Peyer's patch (tissue), 4 donors: ENCODE measurements around the gene LAPTM5. TPM values are rescaled to one million over a fixed set of nuclear protein-coding genes. Genes with fewer than 3 reads are reported as not detected.
A peak's percentile ranks its signal among the peaks of the same experiment; 100 is the strongest.

Experiments
- DNase-seq, 3 donors: peaks; one replicate each; pipeline ENCODE4 v3.0.0-alpha.2; 2017 to 2019
- H3K27ac ChIP-seq, 4 donors: fragments of 200-600 bp; sonication (generic); one replicate each; pipeline ENCODE4 v1.5.1; 2016 to 2019
- H3K27me3 ChIP-seq, 2 donors: fragments of 200-600 bp; sonication (generic); one replicate each; pipeline ENCODE4 v1.5.1; 2019
- H3K36me3 ChIP-seq, 3 donors: fragments of 200-600 bp; sonication (generic); one replicate each; pipeline ENCODE4 v1.5.1; 2016 to 2019
- H3K4me1 ChIP-seq, 4 donors: fragments of 200-600 bp; sonication (generic); one replicate each; pipeline ENCODE4 v1.5.1; 2016 to 2019
- H3K4me3 ChIP-seq, 4 donors: fragments of 200-600 bp; sonication (generic); 1 replicate in 3 of 4; 2 replicates in 1 of 4; pipeline ENCODE4 v1.5.1; 2016 to 2019; ENCODE audit warnings: mild to moderate bottlenecking in 1 of 4
- H3K9me3 ChIP-seq, 4 donors: fragments of 200-600 bp; sonication (generic); one replicate each; pipeline ENCODE4 v1.5.1; 2016 to 2019; ENCODE audit warnings: mild to moderate bottlenecking in 1 of 4
- CTCF ChIP-seq, 6 experiments: fragments of 450-650 bp in 4 of 6; fragments of 200-600 bp in 2 of 6; sonication (generic) in 1 of 6; IDR thresholded peaks; one replicate each; pipeline ENCODE4 v1.5.1; 2017 to 2019; ENCODE audit warnings: antibody characterized with exemption in 6 of 6, mild to moderate bottlenecking in 3 of 6, moderate library complexity in 1 of 6
- POLR2A ChIP-seq, 2 donors: fragments of 450-650 bp; IDR thresholded peaks; one replicate each; pipeline ENCODE4 v1.5.1; 2017; ENCODE audit warnings: antibody characterized with exemption in 2 of 2, mild to moderate bottlenecking in 2 of 2, moderate library complexity in 2 of 2
- total RNA-seq, 4 donors: library from RNA; depleted of rRNA; stranded (reverse); fragments of >200 nt; gene quantifications; one replicate each; pipeline ENCODE4 v1.1.0, GENCODE V29; 2016

LAPTM5 gene
- total RNA-seq, 4 donors from 2014 or later = 10.3 to 77.6 (median 18.3) TPM

DNA sequence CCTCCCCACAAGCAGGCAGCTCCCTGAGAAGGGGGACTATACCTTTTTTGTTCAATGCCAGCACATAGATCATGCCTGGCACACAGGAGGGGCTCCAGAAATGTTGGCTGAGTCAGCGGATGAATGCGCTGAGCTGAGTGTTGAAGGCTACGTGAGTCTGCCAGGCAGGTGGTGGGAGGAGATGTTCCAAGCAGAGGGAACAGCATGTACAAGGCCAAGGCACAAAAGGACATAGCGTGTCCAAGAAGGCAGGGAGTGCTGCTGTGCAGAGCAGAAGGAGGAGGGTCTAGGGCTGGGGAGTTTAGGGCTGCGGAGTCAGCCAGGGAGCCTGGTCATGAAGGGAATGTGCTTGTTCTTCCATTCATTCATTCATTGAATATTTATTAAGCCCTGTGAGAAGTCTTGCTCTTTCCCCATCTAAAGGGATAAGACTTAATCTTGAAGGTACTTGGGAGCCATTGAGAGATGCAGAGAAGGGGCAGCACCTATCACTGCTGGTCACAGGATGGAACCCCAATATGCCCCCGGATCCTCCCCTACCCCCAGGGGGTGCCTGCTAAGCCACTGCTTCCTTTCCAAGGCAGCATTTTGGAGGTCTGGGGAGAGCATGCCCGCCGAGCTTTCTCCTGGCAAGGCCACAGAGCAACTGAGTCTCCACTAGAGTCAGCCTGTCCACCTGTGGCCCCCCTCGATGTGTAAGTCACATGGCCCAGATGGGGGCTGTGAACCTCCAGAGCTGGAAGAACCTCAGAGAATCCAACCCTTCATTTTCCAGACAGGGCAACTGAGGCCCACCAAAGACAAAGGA lies 31.2 kb upstream of the LAPTM5 start:
- no peak overlapping the region for H3K4me3 ChIP-seq
- no peaks in the 10 kb centered on the region for H3K36me3 ChIP-seq
- no peaks in the 10 kb centered on the region for H3K4me1 ChIP-seq
- TF ChIP-seq CTCF (IDR thresholded peaks at IDR 0.05) (no peak), POLR2A (IDR thresholded peaks at IDR 0.05) (no peak)
- H3K9me3 ChIP-seq = no peaks in the 10 kb centered on the region
- DNase-seq = peak in 1 of 3 donors; percentile 22
- no peak overlapping the region for H3K27ac ChIP-seq
- H3K27me3 ChIP-seq = no peaks in the 10 kb centered on the region

DNA sequence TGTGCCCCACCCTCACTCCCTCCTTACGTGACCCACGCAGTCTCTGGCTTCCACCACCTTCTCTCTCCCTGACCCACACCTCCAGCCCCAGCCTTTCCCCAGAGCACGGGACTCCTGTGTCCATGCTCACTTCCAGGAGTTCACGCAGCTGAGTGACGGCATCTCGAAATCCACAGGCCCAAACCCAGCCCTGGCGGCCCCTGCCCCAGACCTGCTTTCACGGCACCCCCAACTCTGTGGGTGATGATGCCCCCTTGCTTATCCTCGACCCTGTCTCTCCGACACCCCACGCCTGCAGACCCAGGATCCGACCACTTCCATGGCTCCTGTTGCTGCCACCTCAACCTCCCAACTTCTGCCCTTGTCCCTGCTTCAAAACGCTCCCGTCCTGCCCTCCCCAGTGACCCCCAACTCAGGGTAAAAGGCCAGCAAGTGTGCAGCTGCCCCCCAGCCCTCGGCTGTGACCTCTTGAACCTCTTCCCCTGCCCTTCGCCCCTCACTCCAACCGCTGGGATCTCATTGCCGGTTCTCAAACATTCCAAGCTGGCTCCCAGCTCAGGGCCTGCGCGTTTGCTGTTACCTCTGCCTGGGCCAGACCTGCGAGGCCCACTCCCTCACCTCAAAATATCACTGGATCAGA lies 30.4 kb upstream of the LAPTM5 start:
- H3K27ac ChIP-seq = no peak overlapping the region
- peak in 1 of 3 donors; percentile 38 for DNase-seq
- no peak overlapping the region for H3K4me3 ChIP-seq
- H3K4me1 ChIP-seq = no peaks in the 10 kb centered on the region
- no peaks in the 10 kb centered on the region for H3K9me3 ChIP-seq
- H3K27me3 ChIP-seq = no peaks in the 10 kb centered on the region
- no peaks in the 10 kb centered on the region for H3K36me3 ChIP-seq
- TF ChIP-seq CTCF (IDR thresholded peaks at IDR 0.05) (no peak), POLR2A (IDR thresholded peaks at IDR 0.05) (no peak)

DNA sequence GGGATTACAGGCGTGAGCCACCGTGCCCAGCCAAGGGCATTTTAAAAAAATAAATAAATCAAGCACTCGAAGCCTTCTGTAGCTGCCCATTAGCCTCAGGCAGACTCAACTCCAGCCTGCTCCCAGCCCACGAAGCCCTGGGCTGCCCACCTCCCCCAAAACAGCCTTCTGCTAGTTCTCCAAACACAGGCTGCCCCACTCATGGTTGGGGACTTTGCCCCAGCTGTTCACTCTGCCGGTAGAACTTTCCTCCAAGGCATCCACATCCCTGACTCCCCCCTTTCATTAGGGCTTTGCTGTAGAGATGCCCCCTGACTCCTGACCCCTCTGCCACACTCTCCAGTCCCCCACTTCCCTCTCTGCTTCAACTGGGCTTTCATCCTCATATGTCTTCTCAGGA lies 29.7 kb upstream of the LAPTM5 start:
- no peak overlapping the region for H3K27ac ChIP-seq
- no peaks in the 10 kb centered on the region for H3K9me3 ChIP-seq

DNA sequence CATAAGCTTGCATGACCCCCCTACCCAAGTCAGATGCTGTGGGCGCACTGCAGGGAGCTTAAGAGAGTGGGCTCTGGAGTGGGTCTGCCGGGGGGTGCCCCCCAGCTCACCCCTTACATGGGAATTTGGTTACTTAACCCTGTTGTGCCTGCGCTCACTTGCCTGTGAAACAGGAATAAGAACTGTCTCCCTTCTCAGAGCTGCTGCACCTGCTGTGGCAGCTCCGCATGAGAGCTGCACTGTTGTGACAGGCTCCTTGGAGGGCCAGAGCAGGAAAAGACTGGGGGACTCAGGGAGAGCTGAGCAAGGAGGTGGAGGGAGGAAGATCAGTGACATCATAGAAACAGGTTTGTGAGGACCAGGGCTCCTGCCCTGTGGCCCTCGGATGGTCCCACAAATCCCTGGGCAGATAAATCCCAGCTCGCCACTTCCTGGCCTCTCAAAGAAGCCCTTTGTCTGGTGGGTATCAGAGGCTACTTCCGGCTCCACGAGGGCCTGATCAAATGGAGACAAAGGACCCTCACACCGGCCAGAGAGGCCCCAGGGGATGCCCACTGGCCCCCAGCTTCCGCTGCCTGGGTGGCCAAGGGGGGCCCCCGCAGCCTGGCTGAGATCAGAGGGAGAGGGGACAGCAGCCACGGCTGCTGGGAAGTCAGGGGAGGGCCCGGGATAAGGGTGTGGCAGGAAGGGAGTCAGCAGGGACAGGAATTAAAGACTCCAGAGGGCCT lies 28.9 kb upstream of the LAPTM5 start:
- no peak for DNase-seq
- no peak for TF ChIP-seq CTCF (IDR thresholded peaks at IDR 0.05)
- no peak for TF ChIP-seq POLR2A (IDR thresholded peaks at IDR 0.05)
- H3K36me3 ChIP-seq = no peaks in the 10 kb centered on the region
- no peaks in the 10 kb centered on the region for H3K27me3 ChIP-seq
- H3K9me3 ChIP-seq = no peaks in the 10 kb centered on the region
- no peak overlapping the region for H3K4me3 ChIP-seq
- peaks cover 0 to 7% (median 2%) of the 10 kb centered on the region in 4 donors for H3K4me1 ChIP-seq
- no peak overlapping the region for H3K27ac ChIP-seq

More for the DNA sequence above, 29.7 kb upstream of the LAPTM5 start:
- peaks cover 0 to 5% (median 2%) of the 10 kb centered on the region in 4 donors for H3K4me1 ChIP-seq
- DNase-seq = no peak
- H3K36me3 ChIP-seq = no peaks in the 10 kb centered on the region
- no peak for TF ChIP-seq CTCF (IDR thresholded peaks at IDR 0.05)
- no peak for TF ChIP-seq POLR2A (IDR thresholded peaks at IDR 0.05)
- H3K4me3 ChIP-seq = no peak overlapping the region
- H3K27me3 ChIP-seq = no peaks in the 10 kb centered on the region

GRCh38 chr1:30785714-30786113 lies 28.1 kb upstream of the LAPTM5 start:
- no peaks in the 10 kb centered on the region for H3K36me3 ChIP-seq
- no peaks in the 10 kb centered on the region for H3K9me3 ChIP-seq
- no peak for DNase-seq
- H3K4me1 ChIP-seq = peaks cover 0 to 7% (median 2%) of the 10 kb centered on the region in 4 donors
- no peaks in the 10 kb centered on the region for H3K27me3 ChIP-seq
- no peak overlapping the region for H3K4me3 ChIP-seq
- H3K27ac ChIP-seq = no peak overlapping the region
- TF ChIP-seq POLR2A (IDR thresholded peaks at IDR 0.05) (no peak), CTCF (IDR thresholded peaks at IDR 0.05) (no peak)
